ENCODE data around the gene IFI27. TPM values are rescaled to one million over a fixed set of nuclear protein-coding genes. Genes with fewer than 3 reads are reported as not detected.

The IFI27 gene
- total RNA-seq, 1 donor from 2014 or later: 1,022 TPM

DNA sequence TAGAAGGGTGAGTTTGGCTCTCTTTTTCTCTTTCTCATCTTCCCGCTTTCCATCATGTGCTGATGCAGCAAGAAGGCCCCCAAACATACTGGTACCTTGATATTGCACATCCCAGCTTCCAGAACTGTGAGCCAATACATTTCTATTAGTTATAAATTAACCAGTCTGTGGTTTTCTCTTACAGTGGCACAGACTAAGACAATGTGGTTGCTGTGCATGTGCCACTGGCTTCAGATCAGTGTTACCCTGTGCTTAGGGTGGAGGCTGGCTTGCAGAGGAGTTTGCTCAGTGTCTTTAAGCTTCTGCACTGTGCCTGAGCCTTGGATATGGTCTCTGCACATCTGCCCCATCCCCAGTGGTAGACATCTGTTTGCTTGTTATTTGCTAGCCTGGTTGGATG, 13.3 kb downstream of the IFI27 start:
- DNase-seq (ENCODE audit: low read depth): no peak
- Mint-ChIP-seq H3K9me3 (ENCODE audit: unreplicated experiment) (peaks cover 27% of the 10 kb centered on the region), H3K27me3 (ENCODE audit: low read depth, unreplicated experiment) (peaks cover 9% of the 10 kb centered on the region), H3K36me3 (ENCODE audit: low read depth, unreplicated experiment) (peaks cover 7% of the 10 kb centered on the region), H3K27ac (ENCODE audit: unreplicated experiment) (no peak overlapping the region), H3K4me3 (ENCODE audit: unreplicated experiment) (no peak overlapping the region), H3K4me1 (ENCODE audit: low read depth, unreplicated experiment) (peaks cover 5% of the 10 kb centered on the region)
- Histone ChIP-seq H2AFZ (ENCODE audit: low read depth, low read length) (no peak overlapping the region), H3K79me2 (ENCODE audit: insufficient read depth, low read length) (no peaks in the 10 kb centered on the region), H3K9me3 (ENCODE audit: insufficient read depth, low read depth, low read length) (no peaks in the 10 kb centered on the region), H3K27ac (ENCODE audit: low read depth, low read length) (no peak overlapping the region), H4K20me1 (ENCODE audit: insufficient read depth, low read length) (no peaks in the 10 kb centered on the region), H3K9ac (ENCODE audit: low read length) (no peak overlapping the region), H3K4me1 (ENCODE audit: insufficient read depth, low read length) (peaks cover 19% of the 10 kb centered on the region), H3K4me2 (ENCODE audit: low read length) (no peak overlapping the region), H3K27me3 (ENCODE audit: insufficient read depth, low read length) (no peaks in the 10 kb centered on the region), H3K36me3 (ENCODE audit: insufficient read depth, low read length) (peaks cover 3% of the 10 kb centered on the region), H3K4me3 (ENCODE audit: insufficient read depth, low read depth, low read length) (no peak overlapping the region)
- no peak for FAIRE-seq
- TF ChIP-seq CTCF (IDR thresholded peaks at IDR 0.05; ENCODE audit: insufficient read depth, low read depth, low read length) (no peak), EZH2 (IDR thresholded peaks at IDR 0.05; ENCODE audit: insufficient read depth, low read length) (no peak)

GRCh38 chr14:94124582-94125377, 14.2 kb downstream of the IFI27 start:
- Histone ChIP-seq H3K4me3 (ENCODE audit: insufficient read depth, low read depth, low read length) (no peak overlapping the region), H2AFZ (ENCODE audit: low read depth, low read length) (no peak overlapping the region), H3K4me2 (ENCODE audit: low read length) (no peak overlapping the region), H3K27me3 (ENCODE audit: insufficient read depth, low read length) (no peaks in the 10 kb centered on the region), H3K79me2 (ENCODE audit: insufficient read depth, low read length) (no peaks in the 10 kb centered on the region), H3K4me1 (ENCODE audit: insufficient read depth, low read length) (peaks cover 20% of the 10 kb centered on the region), H3K9ac (ENCODE audit: low read length) (no peak overlapping the region), H3K9me3 (ENCODE audit: insufficient read depth, low read depth, low read length) (no peaks in the 10 kb centered on the region), H3K36me3 (ENCODE audit: insufficient read depth, low read length) (peaks cover 3% of the 10 kb centered on the region), H3K27ac (ENCODE audit: low read depth, low read length) (no peak overlapping the region), H4K20me1 (ENCODE audit: insufficient read depth, low read length) (no peaks in the 10 kb centered on the region)
- peaks cover 23% of the 10 kb centered on the region for H3K9me3 Mint-ChIP-seq (ENCODE audit: unreplicated experiment)
- TF ChIP-seq CTCF (IDR thresholded peaks at IDR 0.05; ENCODE audit: insufficient read depth, low read depth, low read length): no peak
- TF ChIP-seq EZH2 (IDR thresholded peaks at IDR 0.05; ENCODE audit: insufficient read depth, low read length): no peak
- no peak overlapping the region for H3K4me3 Mint-ChIP-seq (ENCODE audit: unreplicated experiment)
- H3K4me1 Mint-ChIP-seq (ENCODE audit: low read depth, unreplicated experiment): peaks cover 6% of the 10 kb centered on the region
- H3K27me3 Mint-ChIP-seq (ENCODE audit: low read depth, unreplicated experiment): peaks cover 9% of the 10 kb centered on the region
- H3K27ac Mint-ChIP-seq (ENCODE audit: unreplicated experiment): no peak overlapping the region
- no peak for DNase-seq (ENCODE audit: low read depth)
- no peak for FAIRE-seq
- H3K36me3 Mint-ChIP-seq (ENCODE audit: low read depth, unreplicated experiment): peaks cover 4% of the 10 kb centered on the region

Measured in astrocyte (in vitro differentiated cells and primary cell).